GM19043 (cell line): ENCODE measurements around the gene S100A14.
"Not testable (repeated sequence)": the region's sequence is repeated elsewhere in the genome, so short reads cannot be mapped to it uniquely, and the experiment has no call there.

Experiments
- ATAC-seq: cut with Tn5 transposase; IDR thresholded peaks from one replicate; pipeline ENCODE4 v1.9.1; 2021; ENCODE audit warnings: low read depth; ENCODE audit not compliant: unreplicated experiment

S100A14 gene

DNA sequence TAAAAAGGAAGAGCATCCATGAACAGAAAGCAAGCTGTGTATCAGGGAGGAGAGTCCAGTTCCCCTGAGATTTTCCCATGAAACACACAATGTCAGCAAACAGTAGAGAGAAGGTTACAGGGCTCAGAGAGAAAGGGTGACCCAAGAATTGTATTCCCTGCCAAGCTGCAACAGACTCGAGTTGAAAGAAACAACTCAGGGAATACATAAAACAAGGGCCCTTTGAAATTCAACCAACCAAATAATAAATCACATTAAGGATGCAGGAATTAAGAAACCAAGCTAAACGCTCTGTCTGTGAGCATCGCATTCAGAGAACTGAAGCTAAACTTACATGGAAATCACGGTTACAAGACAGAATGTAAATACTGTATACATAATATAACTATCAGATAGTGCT is 23.4 kb downstream of the S100A14 start:
- no peak for ATAC-seq

DNA sequence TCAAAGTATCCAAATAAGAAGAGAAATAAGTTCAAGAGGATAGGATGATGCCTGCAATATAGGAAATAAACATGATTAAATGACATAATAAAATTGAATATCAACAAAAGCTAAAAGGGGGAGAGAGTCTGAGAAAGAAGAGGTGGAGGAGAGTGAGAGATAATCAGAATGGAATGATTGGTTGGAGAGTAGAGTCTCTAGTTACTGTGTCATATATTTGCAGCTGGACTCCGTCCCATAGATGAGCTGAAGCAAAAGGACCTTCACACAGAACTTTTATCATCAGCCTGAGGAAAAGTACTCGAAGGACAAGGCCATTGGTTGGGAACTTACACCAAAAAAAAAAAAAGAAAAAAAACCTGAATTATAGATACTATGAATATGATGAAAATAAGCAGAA is 27.6 kb downstream of the S100A14 start:
- ATAC-seq: no peak

DNA sequence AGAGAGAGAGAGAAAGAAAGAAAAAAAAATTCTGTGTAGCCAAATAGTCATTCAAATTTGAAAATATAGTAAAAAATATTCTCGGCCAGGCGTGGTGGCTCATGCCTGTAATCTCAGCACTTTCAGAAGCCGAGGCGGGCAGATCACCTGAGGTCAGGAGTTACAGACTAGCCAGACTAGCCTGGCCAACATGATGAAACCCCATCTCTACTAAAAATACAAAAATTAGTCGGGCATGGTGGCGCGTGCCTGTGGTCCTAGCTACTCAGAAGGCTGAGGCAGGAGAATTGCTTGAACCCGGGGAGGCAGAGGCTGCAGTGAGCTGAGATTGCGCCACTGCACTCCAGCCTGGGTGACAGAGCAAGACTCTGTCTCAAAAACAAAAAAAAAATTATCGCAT is 28.1 kb downstream of the S100A14 start:
- ATAC-seq: not testable (repeated sequence)

DNA sequence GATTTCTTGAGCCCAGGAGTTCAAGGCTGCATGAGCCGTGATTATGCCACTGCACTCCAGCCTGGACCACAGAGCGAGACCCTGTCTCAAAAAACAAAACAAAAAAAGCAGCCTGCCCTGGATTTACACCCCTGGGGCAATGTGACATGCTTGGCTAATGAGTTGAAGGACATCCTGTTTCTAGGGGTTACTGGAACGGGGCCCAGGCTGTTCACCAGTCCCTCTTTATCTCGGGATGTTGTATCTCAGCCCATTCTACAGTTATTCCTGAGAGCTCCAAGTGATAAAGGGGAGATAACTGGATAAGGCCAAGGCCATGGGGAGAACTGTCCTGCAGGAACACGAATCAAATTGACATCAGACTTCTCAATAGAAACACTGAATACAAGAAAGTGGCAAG is 28.8 kb downstream of the S100A14 start:
- no peak for ATAC-seq

DNA sequence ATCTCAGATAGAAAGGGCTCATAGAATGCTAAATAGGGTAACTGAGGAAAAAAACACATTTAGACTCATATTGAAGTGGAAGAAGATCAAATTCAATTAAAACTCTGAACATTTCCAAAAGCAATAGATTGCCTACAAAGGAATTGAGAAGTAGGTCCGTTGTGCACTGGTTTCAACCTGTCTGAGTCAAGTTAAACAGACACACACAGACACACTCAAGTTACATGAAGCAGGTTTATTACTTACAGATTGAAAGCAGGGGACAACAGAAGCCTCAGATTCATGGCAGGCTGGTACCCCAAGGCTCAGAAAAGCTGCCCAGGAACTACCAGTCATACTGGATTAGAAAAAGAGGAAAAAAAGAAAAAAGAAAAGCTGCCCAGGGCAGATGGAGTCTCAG is 29.8 kb downstream of the S100A14 start:
- ATAC-seq: no peak

DNA sequence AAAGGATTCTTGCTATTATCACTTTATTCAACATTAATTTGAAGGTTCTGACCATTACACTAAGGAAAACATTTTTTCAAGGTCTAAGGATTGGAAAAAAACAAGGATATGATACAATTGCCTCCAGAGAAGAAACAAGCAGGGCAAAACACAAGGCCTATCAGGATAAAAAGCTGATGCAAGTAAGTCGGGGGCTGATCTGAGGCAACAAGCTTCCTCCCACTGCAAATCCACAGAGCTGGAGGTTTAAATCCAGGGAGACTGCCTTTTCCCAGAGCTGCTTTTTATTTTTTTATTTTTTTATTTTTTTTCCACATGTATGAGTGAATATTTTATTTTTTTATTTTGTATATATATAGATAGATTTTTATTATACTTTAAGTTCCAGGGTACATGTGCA is 31.1 kb downstream of the S100A14 start:
- ATAC-seq: no peak

DNA sequence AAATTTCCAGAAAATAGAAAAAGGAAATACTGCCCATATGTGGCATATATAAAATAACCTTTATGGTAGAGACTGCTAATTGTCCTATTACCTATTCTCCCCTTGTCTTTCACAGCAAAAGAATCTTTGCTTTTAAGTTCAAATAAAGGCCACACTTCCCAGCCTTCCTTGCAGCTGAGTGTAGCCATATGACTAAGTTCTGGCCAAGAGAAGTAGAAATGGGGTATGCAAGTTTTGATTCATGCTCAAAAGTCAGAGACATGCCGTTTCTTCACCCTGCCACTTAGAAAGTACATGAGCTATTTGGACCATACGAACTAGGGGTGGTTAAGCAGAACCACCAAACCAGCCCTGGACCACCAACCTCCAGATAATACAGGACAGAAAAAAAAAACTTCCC is 32.1 kb downstream of the S100A14 start:
- ATAC-seq: no peak

DNA sequence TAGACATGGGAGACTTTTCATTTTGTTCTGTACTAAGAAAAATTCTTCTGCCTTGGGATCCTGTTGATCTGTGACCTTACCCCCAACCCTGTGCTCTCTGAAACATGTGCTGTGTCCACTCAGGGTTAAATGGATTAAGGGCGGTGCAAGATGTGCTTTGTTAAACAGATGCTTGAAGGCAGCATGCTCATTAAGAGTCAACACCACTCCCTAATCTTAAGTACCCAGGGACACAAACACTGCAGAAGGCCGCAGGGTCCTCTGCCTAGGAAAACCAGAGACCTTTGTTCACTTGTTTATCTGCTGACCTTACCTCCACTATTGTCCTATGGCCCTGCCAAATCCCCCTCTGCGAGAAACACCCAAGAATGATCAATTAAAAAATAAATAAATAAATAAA is 32.6 kb downstream of the S100A14 start:
- not testable (repeated sequence) for ATAC-seq

DNA sequence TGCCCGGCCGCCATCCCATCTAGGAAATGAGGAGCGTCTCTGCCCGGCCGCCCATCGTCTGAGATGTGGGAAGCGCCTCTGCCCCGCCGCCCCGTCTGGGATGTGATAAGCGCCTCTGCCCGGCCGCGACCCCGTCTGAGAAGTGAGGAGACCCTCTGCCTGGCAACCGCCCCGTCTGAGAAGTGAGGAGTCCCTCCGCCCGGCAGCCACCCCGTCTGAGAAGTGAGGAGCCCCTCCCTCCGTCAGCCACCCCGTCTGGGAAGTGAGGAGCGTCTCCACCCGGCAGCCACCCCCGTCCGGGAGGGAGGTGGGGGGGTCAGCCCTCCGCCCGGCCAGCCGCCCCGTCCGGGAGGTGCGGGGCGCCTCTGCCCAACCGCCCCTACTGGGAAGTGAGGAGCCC is 33.3 kb downstream of the S100A14 start:
- ATAC-seq: not testable (repeated sequence)

DNA sequence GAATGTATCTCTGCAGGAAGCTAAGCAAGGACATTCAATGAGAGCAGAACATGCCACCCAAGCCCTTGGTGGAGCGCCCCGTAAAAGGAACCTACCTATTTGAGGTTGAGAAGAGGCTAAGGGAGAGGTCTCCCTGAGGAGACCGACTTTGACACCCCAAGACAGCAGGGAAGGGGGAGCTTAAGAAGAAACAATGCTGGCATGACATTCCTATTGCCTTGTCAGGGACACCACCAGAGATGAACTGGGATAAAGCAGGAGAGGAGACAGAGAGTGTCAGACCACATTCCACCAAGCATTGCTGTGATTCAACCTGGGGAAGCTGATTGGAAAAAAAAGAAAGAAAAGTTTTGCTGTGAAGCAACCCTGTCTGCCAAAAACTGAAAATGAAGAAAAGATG is 37.2 kb downstream of the S100A14 start:
- ATAC-seq: no peak

DNA sequence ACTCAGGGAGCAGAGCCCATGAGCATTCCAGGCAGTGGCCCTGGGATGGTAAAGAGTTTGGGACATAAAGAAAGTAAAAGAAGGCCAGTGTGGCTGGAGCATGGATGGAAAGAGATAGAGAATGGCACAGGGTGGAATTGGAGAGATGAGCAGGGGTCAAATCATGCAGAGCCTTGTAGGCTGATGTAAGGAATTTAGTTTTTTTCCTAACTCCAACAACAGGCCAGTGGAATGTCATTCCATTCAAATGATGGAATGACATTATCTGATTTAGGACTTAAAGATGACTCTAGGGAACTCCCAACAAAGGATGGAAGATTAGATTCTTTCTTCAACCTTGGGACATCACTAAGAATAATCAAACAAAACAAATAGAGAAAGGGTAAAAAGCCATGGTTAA is 37.6 kb downstream of the S100A14 start:
- no peak for ATAC-seq

DNA sequence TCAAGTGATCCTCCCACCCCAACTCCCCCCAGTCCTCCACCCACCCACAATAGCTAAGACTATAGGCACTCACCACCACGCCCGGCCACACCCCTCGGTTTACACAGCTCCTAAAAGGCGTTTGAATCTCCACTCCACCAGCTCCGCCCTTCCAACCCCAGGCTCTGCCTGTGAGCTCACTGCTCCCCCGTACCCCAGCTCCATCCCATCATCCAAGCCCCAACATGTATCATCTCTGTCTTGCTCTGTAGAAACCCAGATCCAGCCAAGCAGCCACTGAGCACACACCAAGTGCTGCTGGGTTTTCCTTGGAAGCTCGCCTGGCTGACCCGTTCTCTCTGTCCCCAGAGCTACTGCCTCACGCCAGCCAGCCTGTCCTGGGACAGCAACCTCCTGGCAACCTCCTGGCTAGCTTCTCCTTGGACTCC is 38.5 kb downstream of the S100A14 start:
- ATAC-seq: no peak

DNA sequence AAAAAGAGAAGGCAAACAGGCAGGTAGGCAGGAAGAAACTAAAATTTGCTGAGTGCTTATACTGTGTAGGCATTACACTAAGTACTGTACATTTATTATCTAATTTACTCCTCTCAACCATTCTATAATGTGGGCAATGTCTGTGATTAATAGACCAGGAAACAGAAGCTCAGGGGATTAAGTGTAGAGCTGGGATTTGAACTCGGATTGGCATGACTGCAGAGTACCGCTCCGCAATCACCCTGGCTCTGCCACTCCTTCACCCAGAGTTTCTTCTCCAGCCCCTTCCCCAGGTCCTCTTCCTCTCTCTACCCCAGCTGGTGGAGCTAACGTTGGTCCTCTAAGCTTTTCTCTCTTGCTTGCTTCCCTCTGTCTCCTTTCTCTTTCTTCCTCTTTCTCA is 39.0 kb downstream of the S100A14 start:
- ATAC-seq: no peak

DNA sequence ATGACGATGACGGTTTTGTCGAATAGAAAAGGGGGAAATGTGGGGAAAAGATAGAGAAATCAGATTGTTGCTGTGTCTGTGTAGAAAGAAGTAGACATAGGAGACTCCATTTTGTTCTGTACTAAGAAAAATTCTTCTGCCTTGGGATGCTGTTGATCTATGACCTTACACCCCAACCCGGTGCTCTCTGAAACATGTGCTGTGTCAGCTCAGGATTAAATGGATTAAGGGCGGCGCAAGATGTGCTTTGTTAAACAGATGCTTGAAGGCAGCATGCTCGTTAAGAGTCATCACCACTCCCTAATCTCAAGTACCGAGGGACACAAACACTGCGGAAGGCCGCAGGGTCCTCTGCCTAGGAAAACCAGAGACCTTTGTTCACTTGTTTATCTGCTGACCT is 40.6 kb downstream of the S100A14 start:
- ATAC-seq: not testable (repeated sequence)

DNA sequence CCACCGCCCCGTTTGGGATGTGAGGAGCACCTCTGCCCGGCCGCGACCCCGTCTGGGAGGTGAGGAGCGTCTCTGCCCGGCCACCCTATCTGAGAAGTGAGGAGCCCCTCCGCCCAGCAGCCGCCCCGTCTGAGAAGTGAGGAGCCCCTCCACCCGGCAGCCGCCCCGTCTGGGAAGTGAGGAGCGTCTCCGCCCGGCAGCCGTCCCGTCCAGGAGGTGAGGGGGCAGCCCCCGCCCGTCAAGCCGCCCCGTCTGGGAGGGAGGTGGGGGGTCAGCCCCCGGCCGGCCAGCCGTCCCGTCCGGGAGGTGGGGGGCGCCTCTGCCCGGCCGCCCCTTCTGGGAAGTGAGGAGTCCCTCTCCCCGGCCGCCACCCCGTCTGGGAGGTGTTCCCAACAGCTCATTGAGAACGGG is 41.0 kb downstream of the S100A14 start:
- ATAC-seq: not testable (repeated sequence)

DNA sequence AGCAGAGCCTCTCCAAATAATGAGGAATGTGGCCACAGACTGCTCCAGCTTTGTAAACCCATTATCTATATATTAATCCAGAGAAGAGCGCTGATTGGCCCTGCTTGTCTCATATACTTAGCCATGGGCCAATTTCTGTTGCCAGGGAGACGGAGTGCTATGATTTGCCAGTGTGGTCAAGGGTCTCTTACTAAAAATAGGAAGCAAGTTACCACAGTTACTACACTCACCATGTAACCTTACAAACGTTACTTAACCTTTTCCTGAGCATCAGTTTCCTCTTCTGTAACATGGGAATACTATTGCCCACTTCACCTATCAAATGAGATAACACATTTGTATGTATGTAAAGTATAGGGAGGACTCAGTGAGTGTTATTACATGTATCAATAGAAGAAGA is 42.8 kb downstream of the S100A14 start:
- ATAC-seq: no peak

DNA sequence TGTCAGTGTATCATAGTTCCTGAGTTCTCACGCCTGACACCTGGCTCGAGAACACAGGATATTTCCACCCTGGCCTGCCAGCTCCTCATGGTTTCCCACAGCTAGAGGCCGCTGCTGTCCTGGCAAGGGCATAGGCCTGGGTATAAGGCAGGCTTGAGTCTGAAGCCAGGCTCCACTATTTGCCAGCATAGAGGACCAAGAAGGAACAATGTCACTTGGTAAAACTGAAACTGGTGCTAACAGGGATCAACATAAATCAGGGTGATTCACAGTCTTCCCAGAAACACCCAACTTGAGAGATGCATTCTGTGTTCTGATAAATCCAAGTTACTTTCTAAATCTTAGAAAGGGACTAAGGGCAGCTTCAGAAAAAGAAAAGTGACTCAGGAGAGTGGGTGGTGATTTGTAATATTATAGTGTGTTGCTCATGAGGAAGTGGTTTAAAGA is 43.5 kb downstream of the S100A14 start:
- ATAC-seq: no peak

DNA sequence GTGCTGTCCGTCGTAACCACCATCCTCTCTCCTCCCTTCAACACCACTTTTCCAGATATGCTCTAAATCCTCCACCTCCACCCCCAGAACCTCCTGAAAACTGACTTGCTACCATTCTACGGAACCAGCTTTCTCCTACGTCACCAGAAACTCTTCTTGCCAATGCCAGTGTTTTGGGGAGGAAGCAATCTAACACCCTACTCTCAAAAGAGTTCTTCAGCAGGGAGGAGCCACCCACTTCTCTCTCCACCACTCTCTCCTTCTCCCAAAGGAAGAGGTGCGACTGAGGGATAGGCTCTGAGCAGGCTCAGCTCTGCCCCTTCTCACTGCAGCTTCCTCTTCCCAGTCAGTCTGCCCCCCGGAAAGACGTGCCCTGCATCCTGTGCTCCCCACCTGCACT is 44.4 kb downstream of the S100A14 start:
- no peak for ATAC-seq

DNA sequence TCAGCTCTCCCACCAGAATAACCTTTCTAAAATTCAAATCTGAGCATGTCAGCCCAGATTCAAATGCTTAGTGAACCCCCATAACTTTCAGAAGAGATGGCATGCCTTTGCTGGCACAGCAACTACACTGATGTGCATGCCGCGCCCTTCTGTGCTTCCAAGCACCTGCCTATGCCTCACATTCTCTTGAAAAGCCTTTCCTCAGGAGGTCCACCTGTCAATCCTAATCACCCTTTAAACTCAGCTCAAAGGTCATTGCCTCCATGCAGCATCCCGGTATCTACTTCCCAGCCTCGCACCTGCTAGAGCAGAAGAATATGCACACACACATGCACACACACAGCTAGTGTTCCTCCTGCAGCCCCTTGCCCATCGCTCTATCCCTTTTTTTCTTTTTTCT is 45.3 kb downstream of the S100A14 start:
- no peak for ATAC-seq

DNA sequence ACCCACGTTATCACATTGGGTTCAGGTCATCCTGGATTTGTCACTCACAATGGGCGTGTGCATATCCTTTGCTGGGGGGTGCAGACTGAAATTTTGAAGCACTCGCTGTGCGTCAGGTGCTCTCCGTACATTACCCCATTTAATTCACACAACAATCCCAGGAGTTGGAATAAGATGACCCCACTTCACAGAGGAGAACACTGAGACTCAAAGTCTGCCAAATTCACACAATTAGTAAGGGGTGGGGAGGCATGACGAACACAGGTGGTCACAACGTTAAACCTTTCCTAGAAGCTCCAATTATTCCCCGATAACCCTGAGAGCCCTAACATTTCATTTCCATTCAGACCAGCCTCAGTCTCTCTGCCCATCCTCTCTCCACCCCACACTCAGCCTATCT is 46.7 kb downstream of the S100A14 start:
- no peak for ATAC-seq

DNA sequence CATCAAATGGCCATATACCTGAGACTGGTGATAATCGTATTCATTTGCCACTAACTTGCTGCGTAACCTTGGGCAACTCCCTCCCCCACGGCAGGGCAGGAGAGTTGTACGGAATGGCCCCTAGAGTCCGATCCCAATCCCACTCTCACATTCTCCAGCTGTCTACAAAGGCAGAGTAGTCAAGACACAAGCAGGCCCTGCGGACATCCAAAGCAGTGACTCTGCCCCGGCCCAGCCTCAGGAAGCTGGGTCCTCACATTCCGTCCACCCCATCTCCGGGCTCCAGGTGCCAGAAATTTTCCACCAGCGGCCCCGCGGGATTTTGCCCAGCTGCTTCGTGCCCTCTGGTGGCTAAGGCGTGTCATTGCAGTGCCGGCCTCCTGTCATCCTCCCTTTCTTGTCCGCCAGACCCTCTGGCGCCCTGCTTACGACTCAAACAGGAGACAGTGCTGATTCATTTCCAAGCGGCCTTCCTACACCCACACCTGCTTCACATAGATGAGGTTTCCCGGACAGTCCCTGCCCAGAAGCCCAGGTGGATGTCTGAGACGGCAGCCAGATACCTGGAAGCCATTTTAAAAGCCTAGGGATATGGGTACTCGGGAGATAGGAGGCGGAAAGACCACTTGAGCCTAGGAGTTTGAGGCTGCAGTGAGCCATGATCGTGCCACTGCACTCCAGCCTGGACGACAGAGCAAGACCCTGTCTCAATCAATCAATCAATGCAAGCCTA is 47.6 kb downstream of the S100A14 start:
- no peak for ATAC-seq

DNA sequence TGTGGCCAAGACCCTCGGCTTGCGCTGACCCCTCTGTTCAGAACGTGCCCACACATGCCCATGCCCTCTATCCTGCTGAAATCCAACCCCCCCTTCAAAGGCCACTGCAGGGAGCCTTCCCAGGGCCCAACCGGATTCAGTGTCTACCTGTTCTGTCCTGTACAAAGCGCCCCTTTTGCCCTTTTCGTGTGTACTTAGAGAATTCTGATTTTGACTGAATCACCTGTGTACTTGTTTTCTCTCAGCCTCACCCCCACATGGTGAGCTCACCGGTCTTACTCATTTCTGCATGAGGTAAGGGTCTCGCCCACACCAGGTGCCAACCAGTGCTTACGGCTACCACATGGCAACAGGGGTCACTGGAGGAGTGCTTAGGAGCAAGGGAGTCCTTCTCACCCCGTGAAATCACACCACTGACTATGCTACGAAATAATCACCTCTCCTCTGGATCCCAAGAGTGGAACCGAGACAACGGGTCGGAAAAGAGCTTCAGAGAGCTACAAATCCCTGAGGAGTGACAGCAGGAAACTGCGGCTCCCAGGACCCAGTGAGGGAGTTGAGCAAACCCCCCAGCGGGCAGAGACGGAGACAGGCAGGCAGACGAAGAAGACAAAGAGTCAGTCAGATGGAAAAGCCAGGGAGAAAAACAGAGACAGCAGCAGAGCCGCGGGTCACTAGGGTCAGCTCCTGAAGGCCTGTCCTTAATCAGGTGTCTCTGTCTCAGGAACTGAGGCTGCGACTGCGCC is 48.3 kb downstream of the S100A14 start:
- no peak for ATAC-seq
